GM20000 (cell line): ENCODE data around the gene EVL.

Experiments
- DNase-seq: peaks from one replicate; pipeline ENCODE4 v3.0.0; 2012; ENCODE audit warnings: low spot score
- TF ChIP-seq, protein P1 (sequence below): IDR thresholded peaks from 2 replicates; pipeline ENCODE4 v1.5.1; 2012; ENCODE audit warnings: mild to moderate bottlenecking, control low read depth; ENCODE audit errors: extremely low read depth, missing control alignments

EVL gene

DNA sequence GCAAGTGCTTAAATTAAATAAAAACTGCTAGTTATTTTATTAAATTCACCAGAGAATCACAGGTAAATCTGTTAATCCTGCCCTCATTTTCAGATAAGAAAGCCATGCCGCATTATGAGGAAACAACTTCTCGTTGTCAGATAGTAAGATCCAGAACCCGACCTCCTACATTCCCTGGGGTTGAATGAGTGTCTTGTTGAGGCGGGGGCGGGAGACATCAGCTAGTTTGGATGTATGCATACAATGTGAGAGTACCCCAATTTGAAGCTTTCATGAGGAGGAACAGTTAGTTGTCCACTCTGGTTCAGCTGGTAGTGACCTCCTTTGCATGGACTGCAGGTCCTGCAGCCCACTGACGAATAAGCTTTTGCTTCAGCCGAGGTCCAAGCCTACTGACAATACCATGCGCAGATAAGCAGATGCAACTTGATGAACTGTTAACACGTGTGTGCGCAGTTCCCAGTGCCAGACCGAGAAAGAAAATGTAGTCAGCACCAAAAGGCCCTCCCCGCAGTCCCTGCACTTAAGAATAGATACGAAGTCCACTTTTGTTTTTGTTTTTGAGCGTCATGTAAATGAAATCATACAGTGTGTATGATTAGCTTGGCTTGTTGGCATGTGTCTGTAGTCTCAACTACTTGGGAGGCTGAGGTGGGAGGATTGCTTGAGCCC lies 34.9 kb downstream of the EVL start:
- TF ChIP-seq, protein P1, sequence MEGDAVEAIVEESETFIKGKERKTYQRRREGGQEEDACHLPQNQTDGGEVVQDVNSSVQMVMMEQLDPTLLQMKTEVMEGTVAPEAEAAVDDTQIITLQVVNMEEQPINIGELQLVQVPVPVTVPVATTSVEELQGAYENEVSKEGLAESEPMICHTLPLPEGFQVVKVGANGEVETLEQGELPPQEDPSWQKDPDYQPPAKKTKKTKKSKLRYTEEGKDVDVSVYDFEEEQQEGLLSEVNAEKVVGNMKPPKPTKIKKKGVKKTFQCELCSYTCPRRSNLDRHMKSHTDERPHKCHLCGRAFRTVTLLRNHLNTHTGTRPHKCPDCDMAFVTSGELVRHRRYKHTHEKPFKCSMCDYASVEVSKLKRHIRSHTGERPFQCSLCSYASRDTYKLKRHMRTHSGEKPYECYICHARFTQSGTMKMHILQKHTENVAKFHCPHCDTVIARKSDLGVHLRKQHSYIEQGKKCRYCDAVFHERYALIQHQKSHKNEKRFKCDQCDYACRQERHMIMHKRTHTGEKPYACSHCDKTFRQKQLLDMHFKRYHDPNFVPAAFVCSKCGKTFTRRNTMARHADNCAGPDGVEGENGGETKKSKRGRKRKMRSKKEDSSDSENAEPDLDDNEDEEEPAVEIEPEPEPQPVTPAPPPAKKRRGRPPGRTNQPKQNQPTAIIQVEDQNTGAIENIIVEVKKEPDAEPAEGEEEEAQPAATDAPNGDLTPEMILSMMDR = no peak
- no peak for DNase-seq

DNA sequence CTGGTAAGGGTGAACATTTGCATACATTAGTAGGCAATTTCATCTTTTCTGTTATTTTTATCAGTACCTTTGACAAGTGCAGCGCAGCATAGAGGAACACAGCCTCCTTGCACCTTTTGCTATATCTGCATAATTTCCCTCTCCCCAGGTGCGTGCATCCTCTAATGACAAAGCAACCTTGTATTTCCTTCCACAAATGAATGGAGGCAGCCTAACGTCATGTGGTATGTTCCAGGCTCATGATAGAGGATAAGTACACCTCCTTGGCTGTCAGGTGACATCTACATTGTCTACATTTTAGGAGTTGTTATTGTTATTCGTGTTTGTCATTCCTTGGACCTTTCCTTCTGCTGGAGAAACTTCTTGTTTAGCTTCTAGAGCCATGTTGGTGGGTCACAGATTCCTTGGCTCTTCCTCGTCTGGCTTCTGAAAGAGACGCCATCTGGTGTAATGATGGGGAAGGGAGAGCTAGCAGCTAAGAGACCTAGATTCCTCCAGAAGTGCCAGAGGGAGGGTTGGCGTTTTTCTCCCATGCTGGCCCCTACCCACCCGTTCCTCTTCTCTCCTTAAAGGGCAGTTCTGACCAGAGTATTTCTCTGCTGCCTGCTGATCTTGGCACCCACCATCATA lies 37.0 kb downstream of the EVL start:
- TF ChIP-seq, protein P1 = no peak
- DNase-seq = no peak

DNA sequence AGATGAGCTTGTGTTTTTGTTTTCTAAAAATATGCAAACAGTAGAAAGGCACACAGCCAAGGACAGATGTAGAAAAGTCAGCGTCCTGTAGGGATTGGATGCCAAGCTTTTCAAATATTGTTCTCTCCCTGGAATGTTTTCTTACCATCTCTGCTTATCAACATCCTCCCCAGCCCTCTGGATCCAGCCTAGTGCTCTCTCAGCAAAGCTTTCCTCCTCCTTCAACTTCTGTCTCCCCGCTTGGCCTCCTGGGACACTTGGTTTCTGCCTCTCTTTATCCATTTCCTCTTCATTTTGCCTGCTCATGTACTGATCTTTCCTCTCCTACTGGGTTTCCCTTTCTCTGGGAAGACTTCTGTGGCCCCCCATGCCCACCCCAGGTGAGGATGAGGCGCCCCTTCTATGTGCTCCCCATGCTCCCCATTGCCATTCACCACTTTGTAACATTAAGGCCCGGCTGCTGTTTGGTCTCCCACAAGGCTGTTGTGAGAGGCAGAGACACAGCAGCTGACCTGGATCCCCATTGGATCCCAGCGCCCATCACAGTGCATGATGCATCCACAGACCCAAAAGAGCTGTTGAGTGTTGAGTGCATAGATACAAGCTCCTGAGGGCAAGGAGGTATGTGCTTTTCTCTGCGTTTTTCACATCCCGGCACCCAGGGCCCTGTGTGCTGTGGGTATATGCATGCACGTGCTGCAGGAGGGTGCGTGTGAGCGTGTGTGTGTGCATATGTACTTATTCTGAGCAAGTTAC lies 38.2 kb downstream of the EVL start:
- TF ChIP-seq, protein P1 = no peak
- DNase-seq = no peak

DNA sequence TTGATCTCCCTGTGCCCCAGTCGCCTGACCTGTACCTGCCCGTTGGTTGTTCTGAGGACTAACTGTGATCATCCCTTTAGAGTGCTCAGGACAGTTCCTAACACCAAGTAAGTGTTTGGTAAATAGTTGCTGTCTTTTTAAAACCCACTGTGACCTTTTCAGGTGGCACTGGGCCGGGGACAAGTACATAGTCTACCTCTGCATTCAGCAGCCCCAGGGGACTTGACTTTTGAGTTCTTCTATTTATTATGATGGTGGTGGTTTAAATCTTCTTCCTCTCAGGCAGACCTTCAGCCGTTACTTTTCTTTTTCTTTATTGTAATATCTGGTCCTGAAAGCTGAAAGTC lies 38.8 kb downstream of the EVL start:
- no peak for DNase-seq
- TF ChIP-seq, protein P1 = no peak

DNA sequence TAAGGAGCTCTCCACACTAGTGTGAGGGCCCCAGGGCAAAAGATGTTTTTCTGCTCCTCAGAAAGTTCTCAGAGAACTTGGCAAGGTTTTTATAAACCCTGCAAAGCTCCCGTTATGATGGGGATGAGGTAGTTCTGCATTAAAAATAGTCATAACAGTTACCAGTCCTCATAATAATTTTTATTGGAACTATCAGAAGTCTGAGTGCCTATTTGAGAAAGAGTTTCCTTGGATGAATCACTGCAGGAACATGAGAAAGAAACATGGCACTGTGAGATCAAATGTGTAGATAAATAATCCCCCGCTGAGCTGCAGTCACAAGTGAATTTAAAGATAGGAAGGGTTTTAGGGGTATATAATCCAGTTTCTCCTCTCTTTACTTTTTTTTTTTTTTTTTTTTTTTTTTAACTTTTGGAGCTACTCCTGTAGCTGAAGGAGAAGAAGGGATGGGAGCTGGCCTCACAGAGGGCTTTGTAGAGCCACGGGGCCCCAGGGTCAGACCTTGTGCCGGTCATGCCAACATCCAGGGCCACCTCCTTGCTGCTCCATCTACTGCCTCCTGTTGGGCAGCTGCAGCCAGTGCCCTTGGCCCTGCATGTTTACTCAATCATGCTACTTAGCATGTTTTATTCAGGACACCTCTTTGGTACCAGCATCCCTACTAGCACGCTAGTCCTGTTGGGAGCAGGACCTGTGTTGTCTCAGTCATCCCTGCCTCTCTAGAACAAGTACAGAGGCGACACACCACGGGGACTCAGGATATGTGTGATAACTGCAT lies 39.5 kb downstream of the EVL start:
- no peak for DNase-seq
- TF ChIP-seq, protein P1 = no peak

DNA sequence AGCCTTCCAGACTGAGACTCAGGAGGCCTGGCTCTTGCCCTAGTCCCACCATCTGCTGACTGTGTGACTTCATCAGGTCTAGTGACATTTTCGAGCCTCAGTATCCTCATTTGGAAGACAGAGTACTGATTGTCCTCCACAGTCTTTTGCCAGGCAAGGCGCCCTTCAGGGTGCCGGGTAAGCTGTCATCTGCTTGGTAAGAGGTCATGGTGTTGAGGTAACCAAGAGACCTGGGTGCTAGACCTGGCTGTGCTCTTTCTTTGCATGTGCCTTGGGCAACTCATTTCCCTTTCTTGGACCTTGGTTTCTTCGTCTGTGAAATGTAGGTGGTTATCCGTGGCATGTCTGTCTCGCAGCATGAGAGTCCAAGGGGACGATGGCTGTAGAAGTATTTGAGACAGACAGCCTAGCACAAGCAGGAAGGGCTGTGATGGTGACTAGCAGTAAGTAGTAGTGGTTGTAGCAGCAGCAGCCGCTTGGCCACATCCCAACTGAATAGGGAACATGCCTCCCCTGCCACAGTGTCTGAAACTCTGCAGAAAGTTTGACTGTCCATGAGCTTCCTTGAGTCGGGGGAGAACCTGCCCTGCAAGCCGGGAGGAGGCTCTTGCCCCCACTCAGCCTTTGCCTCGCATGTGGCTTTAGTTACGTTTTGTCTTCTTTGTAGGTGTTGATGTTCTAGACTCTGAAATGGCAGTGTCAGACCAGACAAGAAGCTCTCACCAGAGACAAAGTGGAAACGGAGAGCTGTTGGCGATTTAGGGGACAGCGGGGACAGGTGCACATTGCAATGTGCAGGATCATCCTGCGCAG lies 40.3 kb downstream of the EVL start:
- no peak for DNase-seq
- TF ChIP-seq, protein P1 = no peak
